HL-60 (cell line): ENCODE results near the gene LMTK2.

Source experiments
- CTCF ChIP-seq: IDR thresholded peaks from one replicate; pipeline ENCODE4 v1.5.1; 2011; ENCODE audit warnings: low read length, control low read depth, inconsistent platforms; ENCODE audit not compliant: insufficient read depth
- POLR2AphosphoS5 ChIP-seq: IDR thresholded peaks from 2 replicates; pipeline ENCODE4 v1.6.1; 2012; ENCODE audit warnings: low read depth

- TF ChIP-seq CTCF (no peak), POLR2AphosphoS5 (no peak)
These were observed 96.8 kb downstream of the LMTK2 start for GRCh38 chr7:98203261-98203963.
